AG20443 (cell line): ENCODE data around the gene VIT.

Source experiments
- DNase-seq: peaks from one replicate; pipeline ENCODE4 v3.0.0; 2012; ENCODE audit warnings: low spot score, mixed read lengths

VIT gene

GRCh38 chr2:36861896-36862295, 165.4 kb downstream of the VIT start:
- DNase-seq: no peak
